ENCODE measurements around the gene UFSP1.

The UFSP1 gene

GRCh38 chr7:100866729-100867039, 22.8 kb downstream of the UFSP1 start:
- Histone ChIP-seq H3K9me3 (ENCODE audit: low read length) (no peaks in the 10 kb centered on the region), H3K9ac (ENCODE audit: low read length) (peak overlapping the region; percentile 58), H3K36me3 (ENCODE audit: insufficient read depth, low read length) (peaks cover 11% of the 10 kb centered on the region), H3K4me2 (ENCODE audit: low read length) (peak overlapping the region; percentile 58), H3K27ac (ENCODE audit: low read depth, low read length, poor library complexity, severe bottlenecking) (no peak overlapping the region), H3F3A (ENCODE audit: insufficient read depth, low read length) (no peaks in the 10 kb centered on the region), H4K20me1 (ENCODE audit: insufficient read depth, low read length) (no peaks in the 10 kb centered on the region), H3K79me2 (ENCODE audit: insufficient read depth, low read length) (no peaks in the 10 kb centered on the region), H2AFZ (ENCODE audit: low read length) (no peak overlapping the region), H3K4me1 (ENCODE audit: insufficient read depth, low read length, severe bottlenecking) (peaks cover 27% of the 10 kb centered on the region), H3K9me2 (ENCODE audit: low read depth, low read length) (no peaks in the 10 kb centered on the region), H3K4me3 (ENCODE audit: low read depth, low read length, poor library complexity, severe bottlenecking) (peak overlapping the region; percentile 49), H3K27me3 (ENCODE audit: insufficient read depth, low read length) (no peaks in the 10 kb centered on the region)
- TF ChIP-seq CTCF (IDR thresholded peaks at IDR 0.05; ENCODE audit: low read length) (no peak), EZH2 (IDR thresholded peaks at IDR 0.05; ENCODE audit: borderline replicate concordance, low read length) (no peak)

GRCh38 chr7:100865938-100866728, 23.4 kb downstream of the UFSP1 start:
- Histone ChIP-seq H3K79me2 (ENCODE audit: insufficient read depth, low read length) (no peaks in the 10 kb centered on the region), H2AFZ (ENCODE audit: low read length) (no peak overlapping the region), H3K9me2 (ENCODE audit: low read depth, low read length) (no peaks in the 10 kb centered on the region), H3K4me3 (ENCODE audit: low read depth, low read length, poor library complexity, severe bottlenecking) (no peak overlapping the region), H3K27ac (ENCODE audit: low read depth, low read length, poor library complexity, severe bottlenecking) (no peak overlapping the region), H3K4me2 (ENCODE audit: low read length) (peak overlapping the region; percentile 58; the same call in 1 of the 2 replicates), H3K9ac (ENCODE audit: low read length) (no peak overlapping the region; the same call in 1 of the 2 replicates), H3K4me1 (ENCODE audit: insufficient read depth, low read length, severe bottlenecking) (peaks cover 33% of the 10 kb centered on the region), H3K9me3 (ENCODE audit: low read length) (no peaks in the 10 kb centered on the region), H3K36me3 (ENCODE audit: insufficient read depth, low read length) (peaks cover 14% of the 10 kb centered on the region), H4K20me1 (ENCODE audit: insufficient read depth, low read length) (no peaks in the 10 kb centered on the region), H3F3A (ENCODE audit: insufficient read depth, low read length) (no peaks in the 10 kb centered on the region), H3K27me3 (ENCODE audit: insufficient read depth, low read length) (no peaks in the 10 kb centered on the region)
- TF ChIP-seq CTCF (IDR thresholded peaks at IDR 0.05; ENCODE audit: low read length) (no peak), EZH2 (IDR thresholded peaks at IDR 0.05; ENCODE audit: borderline replicate concordance, low read length) (no peak)

- no peaks in the 10 kb centered on the region for H3K9me2 ChIP-seq (ENCODE audit: low read depth, low read length)
- peaks cover 38% of the 10 kb centered on the region for H3K4me1 ChIP-seq (ENCODE audit: insufficient read depth, low read length, severe bottlenecking)
- H3F3A ChIP-seq (ENCODE audit: insufficient read depth, low read length) = no peaks in the 10 kb centered on the region
- H2AFZ ChIP-seq (ENCODE audit: low read length) = no peak overlapping the region
- H3K27ac ChIP-seq (ENCODE audit: low read depth, low read length, poor library complexity, severe bottlenecking) = no peak overlapping the region
- H3K9me3 ChIP-seq (ENCODE audit: low read length) = no peaks in the 10 kb centered on the region
- H3K79me2 ChIP-seq (ENCODE audit: insufficient read depth, low read length) = no peaks in the 10 kb centered on the region
- no peak overlapping the region for H3K9ac ChIP-seq (ENCODE audit: low read length)
- TF ChIP-seq CTCF (IDR thresholded peaks at IDR 0.05; ENCODE audit: low read length) = no peak
- no peak for TF ChIP-seq EZH2 (IDR thresholded peaks at IDR 0.05; ENCODE audit: borderline replicate concordance, low read length)
- H3K36me3 ChIP-seq (ENCODE audit: insufficient read depth, low read length) = peaks cover 21% of the 10 kb centered on the region
- no peak overlapping the region for H3K4me3 ChIP-seq (ENCODE audit: low read depth, low read length, poor library complexity, severe bottlenecking)
- no peaks in the 10 kb centered on the region for H4K20me1 ChIP-seq (ENCODE audit: insufficient read depth, low read length)
- H3K4me2 ChIP-seq (ENCODE audit: low read length) = no peak overlapping the region
- no peaks in the 10 kb centered on the region for H3K27me3 ChIP-seq (ENCODE audit: insufficient read depth, low read length)
Observed at GRCh38 chr7:100865372-100865911, 24.1 kb downstream of the UFSP1 start.

Measured in OCI-LY1 (cell line).